ENCODE measurements around the gene CCM2L.

GRCh38 chr20:32070282-32070681 lies 60.0 kb downstream of the CCM2L start:
- TF ChIP-seq POLR2A (IDR thresholded peaks at IDR 0.05) (no peak), CTCF (IDR thresholded peaks at IDR 0.05) (no peak)
